GM12875 (cell line): ENCODE results near the gene ST8SIA5.

Experiments used
- H3K4me3 ChIP-seq: one replicate; pipeline ENCODE4 v1.5.1; 2011; ENCODE audit warnings: low read depth, low read length, control low read depth
- TF ChIP-seq, protein P1 (sequence below): IDR thresholded peaks from 2 replicates; pipeline ENCODE4 v1.5.1; 2011; ENCODE audit warnings: low read depth, mild to moderate bottlenecking, control low read depth, inconsistent platforms, low read length, moderate library complexity, borderline replicate concordance; ENCODE audit not compliant: insufficient read depth

ST8SIA5 gene

DNA sequence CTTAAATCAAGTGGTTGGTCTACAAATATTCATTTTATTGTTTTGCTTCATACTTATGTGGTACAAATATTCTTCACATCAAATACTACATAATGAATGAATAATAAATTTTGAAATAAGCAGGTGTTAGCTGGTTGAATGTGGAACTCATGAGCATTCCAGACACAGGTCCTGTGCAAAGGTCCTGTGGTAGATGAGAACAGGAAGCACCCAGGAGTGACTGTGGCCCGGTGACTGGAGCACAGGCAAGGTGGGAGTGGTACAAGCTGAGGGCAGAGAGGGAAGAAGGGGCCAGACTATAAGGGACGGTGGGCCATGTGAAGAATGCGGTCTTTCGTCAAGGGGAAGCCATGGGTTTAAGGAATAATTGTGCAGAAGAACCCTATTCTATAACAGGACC lies 73.6 kb downstream of the ST8SIA5 start:
- no peak overlapping the region for H3K4me3 ChIP-seq
- TF ChIP-seq, protein P1, sequence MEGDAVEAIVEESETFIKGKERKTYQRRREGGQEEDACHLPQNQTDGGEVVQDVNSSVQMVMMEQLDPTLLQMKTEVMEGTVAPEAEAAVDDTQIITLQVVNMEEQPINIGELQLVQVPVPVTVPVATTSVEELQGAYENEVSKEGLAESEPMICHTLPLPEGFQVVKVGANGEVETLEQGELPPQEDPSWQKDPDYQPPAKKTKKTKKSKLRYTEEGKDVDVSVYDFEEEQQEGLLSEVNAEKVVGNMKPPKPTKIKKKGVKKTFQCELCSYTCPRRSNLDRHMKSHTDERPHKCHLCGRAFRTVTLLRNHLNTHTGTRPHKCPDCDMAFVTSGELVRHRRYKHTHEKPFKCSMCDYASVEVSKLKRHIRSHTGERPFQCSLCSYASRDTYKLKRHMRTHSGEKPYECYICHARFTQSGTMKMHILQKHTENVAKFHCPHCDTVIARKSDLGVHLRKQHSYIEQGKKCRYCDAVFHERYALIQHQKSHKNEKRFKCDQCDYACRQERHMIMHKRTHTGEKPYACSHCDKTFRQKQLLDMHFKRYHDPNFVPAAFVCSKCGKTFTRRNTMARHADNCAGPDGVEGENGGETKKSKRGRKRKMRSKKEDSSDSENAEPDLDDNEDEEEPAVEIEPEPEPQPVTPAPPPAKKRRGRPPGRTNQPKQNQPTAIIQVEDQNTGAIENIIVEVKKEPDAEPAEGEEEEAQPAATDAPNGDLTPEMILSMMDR, result no peak

DNA sequence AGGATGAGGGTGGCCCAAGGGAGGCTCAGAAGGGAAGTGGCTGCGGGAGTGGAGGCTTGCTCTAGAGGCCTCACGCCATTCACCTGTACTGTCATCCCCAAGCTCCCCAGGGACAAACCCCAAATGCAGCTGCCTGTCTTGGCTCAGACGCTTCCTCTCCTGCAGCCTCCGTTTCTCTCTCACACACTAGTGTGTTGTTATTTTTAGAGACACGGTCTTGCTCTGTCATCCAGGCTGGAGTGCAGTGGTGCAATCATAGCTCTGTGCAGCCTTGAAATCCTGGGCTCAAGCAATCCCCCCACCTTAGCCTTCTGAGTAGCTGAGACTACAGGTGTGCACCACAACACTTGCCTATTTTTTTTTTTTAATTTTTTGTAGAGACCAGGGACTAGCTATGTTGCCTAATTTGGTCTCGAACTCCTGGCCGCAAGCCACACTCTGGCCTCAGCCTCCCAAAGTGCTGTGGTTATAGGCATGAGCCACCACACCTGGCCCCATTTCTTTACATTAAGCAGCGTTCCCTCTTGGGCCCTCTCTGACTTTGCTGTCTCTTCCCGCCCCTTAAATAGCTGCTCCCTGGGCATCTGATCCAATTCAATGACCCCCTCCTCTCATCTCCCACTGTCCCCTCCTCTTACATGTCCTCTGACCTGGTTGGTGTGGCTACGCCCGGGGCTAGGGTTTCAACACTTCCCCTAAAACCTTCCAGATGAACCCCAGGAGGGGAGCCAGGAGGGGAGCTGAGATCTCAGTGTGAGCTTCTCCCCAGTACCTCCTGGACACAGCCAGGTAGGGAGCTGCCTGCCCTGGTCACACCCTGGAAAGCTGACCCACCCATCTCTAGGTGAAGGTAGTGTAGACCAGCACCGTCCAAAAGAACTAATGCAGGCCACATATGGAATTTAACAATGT lies 75.8 kb downstream of the ST8SIA5 start:
- no peak overlapping the region for H3K4me3 ChIP-seq
- TF ChIP-seq, protein P1, result no peak

DNA sequence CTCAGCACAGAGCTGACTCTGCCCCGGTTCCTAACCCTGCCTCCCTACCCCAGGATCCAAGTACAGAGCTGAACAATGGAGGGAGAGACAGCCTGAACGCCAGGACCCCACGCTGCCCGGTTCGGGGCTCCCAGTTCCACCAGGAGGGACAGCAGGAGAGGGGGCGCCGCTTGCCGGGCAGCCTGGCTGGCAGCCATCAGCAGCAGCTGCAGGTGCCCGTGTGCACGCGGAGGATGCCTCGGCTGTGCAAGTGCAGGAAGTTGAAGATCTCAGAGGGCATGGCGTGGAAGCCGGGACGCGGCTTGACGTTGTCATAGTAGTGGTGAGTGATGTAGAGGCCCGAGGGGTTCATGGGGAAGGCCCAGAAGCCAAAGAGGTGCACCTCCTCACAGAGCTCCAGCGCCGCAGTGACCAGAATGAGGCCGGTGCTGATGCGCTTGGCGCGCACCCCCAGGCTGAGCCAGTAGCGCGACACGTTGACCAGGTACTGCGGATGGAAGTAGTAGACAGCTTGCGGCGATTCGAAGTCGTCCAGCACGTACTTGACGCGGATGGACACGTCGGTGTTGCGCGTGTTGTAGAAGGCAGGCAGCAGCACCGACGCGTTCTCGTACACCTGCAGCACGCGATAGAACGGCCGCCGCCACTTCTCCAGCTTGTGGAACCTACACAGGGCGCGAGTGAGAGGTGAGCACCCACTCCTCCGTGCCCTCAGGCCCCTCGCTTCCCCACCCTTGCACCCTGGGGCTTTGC lies 76.8 kb downstream of the ST8SIA5 start:
- TF ChIP-seq, protein P1, result no peak
- no peak overlapping the region for H3K4me3 ChIP-seq

DNA sequence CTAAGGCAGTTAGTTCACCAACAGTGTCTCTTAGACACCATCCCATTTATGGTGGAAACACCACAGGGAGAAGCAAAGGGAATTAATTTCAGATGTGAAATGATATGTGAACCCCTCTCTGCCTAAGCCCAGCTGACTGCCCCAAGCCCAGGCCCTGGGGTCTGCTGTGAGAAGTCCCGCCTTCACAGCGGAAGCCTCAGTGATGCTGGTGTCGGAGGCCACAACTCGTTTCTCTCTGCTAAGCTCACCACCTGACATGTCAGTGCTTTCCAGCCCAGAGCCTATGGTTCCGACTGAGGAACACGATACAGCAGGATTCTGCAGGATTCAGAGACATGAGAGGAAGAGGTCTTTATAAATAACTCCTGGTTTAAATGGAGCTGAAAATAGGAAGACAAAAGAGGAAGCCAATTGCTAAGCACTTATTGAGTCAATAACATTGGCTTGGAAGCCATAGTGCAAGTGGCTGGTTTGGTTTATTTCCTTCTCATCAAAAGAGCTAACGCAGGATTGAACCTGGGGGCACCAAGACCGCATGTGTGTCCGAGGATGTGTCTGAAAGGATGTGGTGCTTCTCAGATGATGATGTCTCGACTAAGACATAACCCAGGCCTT lies 78.0 kb downstream of the ST8SIA5 start:
- TF ChIP-seq, protein P1, result no peak

DNA sequence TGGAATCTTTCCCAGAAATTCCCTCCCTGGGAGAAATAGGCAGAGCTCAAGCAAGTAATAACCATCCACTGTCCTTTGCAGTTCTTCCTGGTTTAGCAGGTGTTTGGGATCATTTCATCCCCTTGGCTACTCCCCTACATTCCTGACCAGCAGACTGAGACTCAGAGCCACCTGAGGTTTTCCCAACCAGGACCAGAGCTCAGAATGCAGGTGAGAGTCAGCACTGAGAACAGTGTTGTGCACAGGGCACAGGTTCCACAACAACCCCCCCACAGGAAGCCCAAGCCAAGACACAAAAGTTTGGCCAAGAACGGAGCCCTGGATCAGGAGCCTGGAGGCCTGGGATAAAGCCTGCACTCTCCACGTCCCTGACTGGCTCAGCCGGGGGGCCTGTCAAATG lies 78.8 kb downstream of the ST8SIA5 start:
- H3K4me3 ChIP-seq, result no peak overlapping the region
- TF ChIP-seq, protein P1, result no peak

More for the DNA sequence above, 78.0 kb downstream of the ST8SIA5 start:
- no peak overlapping the region for H3K4me3 ChIP-seq

DNA sequence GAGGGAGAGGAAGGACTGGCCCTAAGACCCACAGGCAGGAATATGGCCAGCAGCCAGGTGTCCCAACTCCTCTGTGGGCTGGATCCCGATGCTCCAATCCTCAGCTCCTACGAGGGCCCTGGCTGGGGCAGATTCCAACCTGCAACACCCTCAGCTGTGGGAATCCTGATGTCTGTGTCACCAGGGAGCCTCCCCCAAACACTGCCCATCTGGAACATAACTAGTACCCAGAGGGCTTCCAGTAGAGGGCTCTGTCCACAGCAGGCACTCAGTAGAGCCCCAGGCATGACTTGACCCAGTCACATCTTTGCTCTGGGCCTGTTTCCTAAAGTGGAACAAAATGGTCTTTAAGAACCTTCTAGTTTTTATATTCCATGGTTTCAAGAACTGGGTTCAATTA lies 79.2 kb downstream of the ST8SIA5 start:
- H3K4me3 ChIP-seq, result no peak overlapping the region
- TF ChIP-seq, protein P1, result peak; percentile 12; the same call in 1 of the 2 replicates
